BE2C (cell line): ENCODE measurements around the gene CCDC43.

ENCODE experiments used
- DNase-seq: peaks from one replicate; pipeline ENCODE4 v3.0.0-alpha.2; 2020
- H3K27me3 ChIP-seq: fragments of 250-450 bp; sonication (Bioruptor Pico); 2 replicates; pipeline ENCODE4 v1.5.1; 2020; ENCODE audit warnings: mild to moderate bottlenecking
- H3K36me3 ChIP-seq: fragments of 250-450 bp; sonication (Bioruptor Pico); 2 replicates; pipeline ENCODE4 v1.5.1; 2020; ENCODE audit warnings: mild to moderate bottlenecking
- H3K4me1 ChIP-seq: fragments of 250-450 bp; sonication (Bioruptor Pico); 2 replicates; pipeline ENCODE4 v1.5.1; 2020
- H3K4me3 ChIP-seq: 2 replicates; pipeline ENCODE4 v1.5.1; 2011; ENCODE audit warnings: low read depth, low read length
- H3K9me3 ChIP-seq: fragments of 250-450 bp; sonication (Bioruptor Pico); 2 replicates; pipeline ENCODE4 v1.5.1; 2020
- CTCF ChIP-seq: IDR thresholded peaks from 2 replicates; pipeline ENCODE4 v1.5.1; 2012; ENCODE audit warnings: mild to moderate bottlenecking, low read depth, low read length

Gene CCDC43

DNA sequence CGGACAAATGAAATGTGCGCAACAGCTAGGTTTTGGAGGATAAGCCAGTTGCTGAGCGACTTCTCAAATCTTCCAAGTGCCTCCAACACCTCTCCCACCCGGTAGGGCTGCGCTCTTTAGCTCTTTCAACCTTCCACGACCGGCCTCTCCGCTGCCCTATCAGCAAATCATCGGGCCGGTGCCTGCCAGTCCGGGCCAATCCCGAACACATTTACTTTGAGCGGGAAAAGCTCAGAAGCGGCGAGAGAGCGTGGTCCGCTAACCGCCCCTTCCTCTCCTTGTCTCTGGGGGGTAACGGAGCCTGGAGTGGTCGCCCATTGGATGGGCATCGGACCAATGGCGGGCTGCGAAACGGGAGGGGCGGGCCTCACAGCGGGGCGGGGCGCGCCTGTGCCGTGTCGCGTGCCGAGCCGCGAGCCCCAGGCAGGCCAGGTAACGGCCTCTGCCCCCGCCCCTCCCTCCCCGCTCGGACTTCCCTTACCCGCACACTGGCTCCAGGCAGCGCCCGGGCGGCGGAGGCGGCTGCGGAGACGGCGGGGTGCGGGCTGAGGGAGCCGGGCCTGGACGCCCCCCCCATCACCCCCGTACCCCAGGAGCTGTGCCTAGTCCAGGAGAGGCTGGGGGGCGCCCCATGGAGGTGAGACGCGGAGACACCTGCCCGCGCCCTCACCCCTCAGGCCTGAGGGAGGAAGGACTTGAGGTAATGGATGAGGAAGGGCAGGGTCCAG lies 33.4 kb downstream of the CCDC43 start, which contains the start of gene MEIOC:
Gene MEIOC (plus strand): TSS at position 486 of the 728 bp plus-strand sequence. CDS start 146 bp downstream, at position 632.
- TF ChIP-seq CTCF = no peak
- Histone ChIP-seq H3K4me3 (peak within 1 kb of the TSS; percentile 37; the same call in 1 of the 2 replicates), H3K36me3 (no peaks in the 10 kb centered on the region), H3K27me3 (peaks cover 14% of the 10 kb centered on the region), H3K9me3 (no peaks in the 10 kb centered on the region; the same call in 1 of the 2 replicates), H3K4me1 (no peaks in the 10 kb centered on the region)
- DNase-seq = no peak

DNA sequence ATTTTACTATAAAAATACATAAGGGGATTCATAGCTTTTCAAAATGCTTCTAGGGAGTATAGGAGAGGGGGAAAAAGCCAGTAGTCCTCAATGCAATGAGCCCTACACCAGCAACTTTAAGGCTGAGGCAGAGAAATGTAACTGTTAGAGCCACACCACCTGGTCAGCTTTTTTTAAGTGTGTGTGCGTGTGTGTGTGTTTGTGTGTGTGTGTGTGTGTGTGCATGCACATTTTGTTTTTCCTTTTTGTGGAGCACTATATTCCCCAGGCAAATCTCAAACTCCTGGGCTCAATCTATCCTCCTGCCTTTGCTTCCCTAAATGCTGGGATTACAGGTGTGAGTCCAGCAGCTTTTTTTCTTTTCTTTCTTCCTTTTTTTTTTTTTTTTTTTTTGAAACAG lies 35.6 kb downstream of the CCDC43 start:
- H3K36me3 ChIP-seq = no peaks in the 10 kb centered on the region
- no peak for TF ChIP-seq CTCF
- H3K4me3 ChIP-seq = no peak overlapping the region
- no peaks in the 10 kb centered on the region; the same call in 1 of the 2 replicates for H3K9me3 ChIP-seq
- no peaks in the 10 kb centered on the region for H3K4me1 ChIP-seq
- DNase-seq = no peak
- peaks cover 25% of the 10 kb centered on the region for H3K27me3 ChIP-seq

DNA sequence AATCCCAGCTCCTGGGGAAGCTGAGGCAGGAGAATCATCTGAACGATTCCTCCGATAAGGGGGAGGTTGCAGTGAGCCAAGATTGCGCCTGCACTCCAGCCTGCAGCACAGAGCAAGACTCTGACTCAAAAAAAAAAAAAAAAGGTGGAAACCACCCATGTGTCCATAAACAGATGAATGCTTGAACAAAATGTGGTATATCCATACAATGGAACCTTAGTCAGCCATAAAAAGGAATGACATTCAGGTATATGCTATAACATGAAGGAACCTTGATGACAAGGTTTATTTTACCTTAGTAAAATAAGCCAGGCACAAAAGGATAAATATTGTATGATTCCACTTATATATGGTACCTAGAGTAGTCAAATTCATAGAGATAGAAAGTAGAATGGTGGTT lies 36.2 kb downstream of the CCDC43 start:
- Histone ChIP-seq H3K4me3 (no peak overlapping the region), H3K4me1 (no peaks in the 10 kb centered on the region), H3K9me3 (no peaks in the 10 kb centered on the region; the same call in 1 of the 2 replicates), H3K27me3 (peaks cover 30% of the 10 kb centered on the region), H3K36me3 (no peaks in the 10 kb centered on the region)
- no peak for TF ChIP-seq CTCF
- no peak for DNase-seq

GRCh38 chr17:44652727-44653126 lies 36.8 kb downstream of the CCDC43 start:
- no peaks in the 10 kb centered on the region for H3K4me1 ChIP-seq
- no peak for DNase-seq
- no peaks in the 10 kb centered on the region for H3K36me3 ChIP-seq
- H3K27me3 ChIP-seq = peaks cover 31% of the 10 kb centered on the region
- no peaks in the 10 kb centered on the region; the same call in 1 of the 2 replicates for H3K9me3 ChIP-seq
- no peak overlapping the region for H3K4me3 ChIP-seq
- no peak for TF ChIP-seq CTCF

DNA sequence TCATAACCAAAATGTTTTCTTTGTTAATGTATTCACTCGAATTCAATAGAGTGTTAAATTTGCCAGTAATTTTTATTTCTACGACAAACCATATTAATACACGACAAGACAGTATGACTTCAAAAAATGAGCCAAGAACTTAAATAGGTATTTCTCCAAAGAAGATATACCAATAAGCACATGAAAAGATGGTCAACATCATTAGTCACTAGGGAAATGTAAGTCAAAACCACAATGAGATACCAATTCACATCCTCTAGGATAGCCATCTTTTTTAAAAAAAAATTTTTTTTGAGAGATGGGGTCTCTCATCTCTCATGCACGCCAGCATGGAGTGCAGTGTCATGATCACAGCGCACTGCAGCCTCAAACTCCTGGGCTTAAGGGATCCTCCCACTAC lies 38.3 kb downstream of the CCDC43 start:
- no peaks in the 10 kb centered on the region for H3K4me1 ChIP-seq
- no peaks in the 10 kb centered on the region for H3K36me3 ChIP-seq
- H3K4me3 ChIP-seq = no peak overlapping the region
- no peak for DNase-seq
- no peak for TF ChIP-seq CTCF
- no peaks in the 10 kb centered on the region; the same call in 1 of the 2 replicates for H3K9me3 ChIP-seq
- H3K27me3 ChIP-seq = peaks cover 21% of the 10 kb centered on the region

GRCh38 chr17:44648963-44649362 lies 40.6 kb downstream of the CCDC43 start:
- DNase-seq = no peak
- no peak for TF ChIP-seq CTCF
- H3K27me3 ChIP-seq = peaks cover 17% of the 10 kb centered on the region
- H3K4me1 ChIP-seq = no peaks in the 10 kb centered on the region
- no peaks in the 10 kb centered on the region for H3K36me3 ChIP-seq
- no peak overlapping the region for H3K4me3 ChIP-seq
- no peaks in the 10 kb centered on the region; the same call in 1 of the 2 replicates for H3K9me3 ChIP-seq
